Lower leg skin (tissue), 4 donors: ENCODE measurements around the gene OR5D16. TPM values are rescaled to one million over a fixed set of nuclear protein-coding genes. Genes with fewer than 3 reads are reported as not detected.

Experiments
- DNase-seq, 2 donors: peaks; one replicate each; pipeline ENCODE4 v3.0.0-alpha.2; 2019; ENCODE audit warnings: low spot score in 2 of 2
- H3K4me3 ChIP-seq: fragments of 200-600 bp; sonication (generic); 2 replicates; pipeline ENCODE4 v1.5.1; 2017; ENCODE audit warnings: mild to moderate bottlenecking, low read depth; ENCODE audit not compliant: poor library complexity, severe bottlenecking
- POLR2A ChIP-seq, 2 donors: fragments of 450-650 bp; IDR thresholded peaks; one replicate each; pipeline ENCODE4 v1.6.1; 2016 to 2017; ENCODE audit warnings: antibody characterized with exemption in 2 of 2, mild to moderate bottlenecking in 1 of 2, moderate library complexity in 1 of 2
- WGBS, 2 donors: methylation state at CpG; one replicate each; pipeline ENCODE4 v1.1.5; 2018; 5-methylcytosine and 5-hydroxymethylcytosine counted together
- intact Hi-C: fragments of 100-400 bp; cut with DNase I; formaldehyde crosslinking; loops from one replicate; pipeline ENCODE4 v1.15.0; 2023; ENCODE audit warnings: low total_unique reads
- total RNA-seq, 4 donors: library from RNA; depleted of rRNA; stranded (reverse); fragments of >200 nt; gene quantifications; one replicate each; pipeline ENCODE4 v1.1.0, GENCODE V29; 2016
- TF ChIP-seq, protein P1 (sequence below), 3 donors: fragments of 450-650 bp; IDR thresholded peaks; one replicate each; pipeline ENCODE4 v1.5.1; 2016; ENCODE audit warnings: antibody characterized with exemption in 3 of 3, mild to moderate bottlenecking in 3 of 3, moderate library complexity in 2 of 3

The OR5D16 gene
- not detected for total RNA-seq

DNA sequence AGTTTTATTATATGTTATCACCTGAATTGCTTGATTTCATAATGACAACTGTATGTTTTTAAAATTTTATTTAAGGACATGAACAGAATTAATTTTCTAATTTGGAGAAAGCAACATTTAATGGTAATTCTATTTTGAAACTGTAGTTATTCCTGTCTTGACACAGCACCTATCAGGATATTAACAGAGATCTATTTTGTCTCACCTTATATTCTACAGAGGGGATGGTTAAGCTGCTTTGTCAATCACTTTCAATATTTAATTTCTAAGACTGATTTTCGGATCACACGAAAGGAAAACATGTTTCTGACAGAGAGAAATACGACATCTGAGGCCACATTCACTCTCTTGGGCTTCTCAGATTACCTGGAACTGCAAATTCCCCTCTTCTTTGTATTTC, at the start of gene OR5D16:
Gene OR5D16, plus strand, starts transcription at position 301 of the 400 bp plus-strand sequence. Its CDS starts 0 bp downstream, at position 301.
- intact Hi-C loops, result no loop called here
- TF ChIP-seq, protein P1, sequence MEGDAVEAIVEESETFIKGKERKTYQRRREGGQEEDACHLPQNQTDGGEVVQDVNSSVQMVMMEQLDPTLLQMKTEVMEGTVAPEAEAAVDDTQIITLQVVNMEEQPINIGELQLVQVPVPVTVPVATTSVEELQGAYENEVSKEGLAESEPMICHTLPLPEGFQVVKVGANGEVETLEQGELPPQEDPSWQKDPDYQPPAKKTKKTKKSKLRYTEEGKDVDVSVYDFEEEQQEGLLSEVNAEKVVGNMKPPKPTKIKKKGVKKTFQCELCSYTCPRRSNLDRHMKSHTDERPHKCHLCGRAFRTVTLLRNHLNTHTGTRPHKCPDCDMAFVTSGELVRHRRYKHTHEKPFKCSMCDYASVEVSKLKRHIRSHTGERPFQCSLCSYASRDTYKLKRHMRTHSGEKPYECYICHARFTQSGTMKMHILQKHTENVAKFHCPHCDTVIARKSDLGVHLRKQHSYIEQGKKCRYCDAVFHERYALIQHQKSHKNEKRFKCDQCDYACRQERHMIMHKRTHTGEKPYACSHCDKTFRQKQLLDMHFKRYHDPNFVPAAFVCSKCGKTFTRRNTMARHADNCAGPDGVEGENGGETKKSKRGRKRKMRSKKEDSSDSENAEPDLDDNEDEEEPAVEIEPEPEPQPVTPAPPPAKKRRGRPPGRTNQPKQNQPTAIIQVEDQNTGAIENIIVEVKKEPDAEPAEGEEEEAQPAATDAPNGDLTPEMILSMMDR (IDR thresholded peaks at IDR 0.05), result no peak
- no peak for TF ChIP-seq POLR2A (IDR thresholded peaks at IDR 0.05)
- DNase-seq, result no peak
- WGBS, 2 donors, result 24 to 29% methylated on average over 3 of the region's 3 CpGs
- no peak within 1 kb of the TSS for H3K4me3 ChIP-seq

DNA sequence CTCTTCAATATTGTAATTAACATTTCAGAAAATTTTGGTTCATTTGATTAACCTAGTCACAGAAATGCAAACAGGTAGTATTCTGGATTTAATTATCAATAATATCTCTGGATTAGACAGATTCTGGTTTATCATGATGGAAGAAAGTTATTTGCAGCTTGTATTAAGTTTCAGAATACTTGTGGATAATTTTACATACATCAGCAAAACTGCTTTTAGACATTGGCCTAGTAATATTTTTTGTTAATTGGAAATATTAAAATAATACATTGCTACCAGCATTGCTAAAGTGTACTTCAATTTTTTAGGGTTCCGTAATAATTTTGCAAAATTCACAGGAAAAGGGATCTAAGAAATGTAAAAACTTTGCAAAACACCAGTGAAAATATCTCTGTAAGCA, 46.9 kb upstream of the OR5D16 start:
- H3K4me3 ChIP-seq, result no peak overlapping the region
- 81 to 90% methylated on average over 1 of the region's 1 CpG for WGBS, 2 donors
- intact Hi-C loops, result no loop called here
- no peak for TF ChIP-seq POLR2A (IDR thresholded peaks at IDR 0.05)
- TF ChIP-seq, protein P1 (IDR thresholded peaks at IDR 0.05), result no peak
- no peak for DNase-seq

DNA sequence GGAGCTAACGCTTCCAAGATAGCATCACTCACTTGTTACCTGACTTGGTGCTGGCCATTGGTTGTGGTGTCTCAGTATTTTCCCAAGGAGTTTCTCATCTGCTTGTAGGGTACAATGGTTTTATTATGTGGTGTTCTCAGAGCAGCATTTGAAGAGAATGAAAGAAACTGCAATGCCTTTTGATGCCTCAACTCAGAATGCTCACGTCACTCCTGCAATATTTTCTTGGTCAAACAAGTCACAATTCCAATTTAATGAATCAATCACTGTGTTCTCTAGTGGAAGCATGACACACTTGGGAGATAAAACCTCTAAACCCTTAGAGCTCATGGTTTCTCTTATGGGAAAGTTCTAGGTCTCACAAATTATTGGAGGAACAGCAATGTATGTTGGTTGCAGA, 45.2 kb upstream of the OR5D16 start:
- 53 to 83% methylated on average over 2 of the region's 2 CpGs for WGBS, 2 donors
- no peak for DNase-seq
- no peak overlapping the region for H3K4me3 ChIP-seq
- intact Hi-C loops, result no loop called here
- TF ChIP-seq POLR2A (IDR thresholded peaks at IDR 0.05), result no peak
- TF ChIP-seq, protein P1 (IDR thresholded peaks at IDR 0.05), result no peak

DNA sequence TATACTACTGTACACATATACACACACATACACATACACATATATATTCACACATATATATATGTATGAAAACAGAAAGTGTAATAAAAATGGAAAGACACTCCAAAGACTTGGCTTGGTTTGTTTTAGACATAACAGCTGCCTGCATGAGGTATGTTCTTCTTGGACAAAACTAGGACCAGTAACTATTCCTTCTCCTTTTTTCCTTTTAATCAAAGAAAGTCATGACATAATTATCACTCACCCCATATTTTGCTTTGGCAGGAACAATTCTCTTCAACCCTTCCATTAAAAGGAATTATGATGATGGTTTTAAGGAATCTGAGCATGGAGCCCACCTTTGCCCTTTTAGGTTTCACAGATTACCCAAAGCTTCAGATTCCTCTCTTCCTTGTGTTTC, 43.3 kb upstream of the OR5D16 start, which contains the start of gene OR5D14:
Gene OR5D14, plus strand, starts transcription at position 301 of the 400 bp plus-strand sequence. Its CDS starts 0 bp downstream, at position 301.
- DNase-seq, result no peak
- H3K4me3 ChIP-seq, result no peak within 1 kb of the TSS
- intact Hi-C loops, result no loop called here
- TF ChIP-seq POLR2A (IDR thresholded peaks at IDR 0.05), result no peak
- TF ChIP-seq, protein P1 (IDR thresholded peaks at IDR 0.05), result no peak

DNA sequence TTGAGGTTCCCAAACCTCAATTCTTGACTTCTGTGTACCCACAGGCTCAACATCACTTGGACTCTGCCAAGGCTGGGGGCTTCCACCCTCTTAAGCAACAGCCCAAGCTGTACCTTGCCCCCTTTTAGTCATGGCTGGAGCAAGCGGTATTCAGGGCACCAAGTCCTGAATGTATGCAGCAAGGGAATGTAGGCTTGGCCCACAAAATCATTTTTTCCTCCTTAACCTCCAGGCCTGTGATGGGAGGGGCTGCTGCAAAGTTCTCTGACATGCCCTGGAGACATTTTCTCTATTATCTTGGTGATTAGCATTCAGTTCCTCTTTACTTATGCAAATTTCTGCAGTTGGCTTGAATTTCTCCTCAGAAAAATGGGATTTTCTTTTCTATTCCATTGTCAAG, 32.3 kb upstream of the OR5D16 start:
- 69 to 89% methylated on average over 1 of the region's 1 CpG for WGBS, 2 donors
- TF ChIP-seq POLR2A (IDR thresholded peaks at IDR 0.05), result no peak
- TF ChIP-seq, protein P1 (IDR thresholded peaks at IDR 0.05), result no peak
- no peak for DNase-seq
- intact Hi-C loops, result no loop called here
- no peak overlapping the region for H3K4me3 ChIP-seq

DNA sequence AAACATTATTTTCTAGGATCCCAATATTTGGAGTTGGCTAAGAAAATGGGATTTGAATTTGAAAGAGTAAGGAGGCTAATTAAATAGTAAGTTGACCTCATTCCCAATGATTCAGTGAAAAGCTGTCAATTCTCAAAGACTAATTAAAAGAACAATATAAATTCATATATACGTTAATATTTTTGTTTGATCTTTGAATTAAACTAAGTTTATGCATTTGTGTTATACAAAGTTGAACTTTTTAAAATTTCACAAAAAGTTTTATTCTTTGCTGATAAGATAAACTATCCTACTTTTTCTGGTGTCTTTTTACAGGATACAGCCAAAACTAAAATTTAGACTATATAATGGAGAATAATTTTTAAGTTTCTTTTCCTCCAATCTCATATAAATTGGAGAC, 27.5 kb upstream of the OR5D16 start, which contains the start of gene OR5L1:
Gene OR5L1, plus strand, starts transcription at position 301 of the 400 bp plus-strand sequence. CDS start 100 bp downstream, outside the sequence.
- WGBS, 2 donors, result 91 to 93% methylated on average over 1 of the region's 1 CpG
- intact Hi-C loops, result no loop called here
- no peak for TF ChIP-seq POLR2A (IDR thresholded peaks at IDR 0.05)
- TF ChIP-seq, protein P1 (IDR thresholded peaks at IDR 0.05), result no peak
- no peak for DNase-seq
- no peak within 1 kb of the TSS for H3K4me3 ChIP-seq
